ENCODE measurements around the gene TMEM134. TPM values are rescaled to one million over a fixed set of nuclear protein-coding genes. Genes with fewer than 3 reads are reported as not detected.

TMEM134 gene
- total and polyA plus RNA-seq, 10 of the 15 experiments (the other 5 are each of a cell fraction or from before 2014, with no cell fraction given): 1.6 to 93.8 (median 27.8) TPM

- TF ChIP-seq NFYB (IDR thresholded peaks at IDR 0.05; ENCODE audit: insufficient read depth, low read depth, low read length): no peak
- peak; percentile 99 for TF ChIP-seq BCL3 (IDR thresholded peaks at IDR 0.05; ENCODE audit: borderline replicate concordance, insufficient read depth, low read depth, low read length, poor library complexity, severe bottlenecking)
- peak; percentile 87 for TF ChIP-seq PAX5 (IDR thresholded peaks at IDR 0.05; ENCODE audit: borderline replicate concordance, low read depth, low read length)
- 0 out of 2 replicates have a peak, but pooled peaks have one; percentile 3 for TF ChIP-seq RAD21 (IDR thresholded peaks at IDR 0.05; ENCODE audit: insufficient read depth, low read depth, low read length)
- no peak for TF ChIP-seq MYC (IDR thresholded peaks at IDR 0.05; ENCODE audit: insufficient read depth, insufficient read length, insufficient replicate concordance, low read length, severe bottlenecking)
- TF ChIP-seq CHD1 (IDR thresholded peaks at IDR 0.05; ENCODE audit: low read depth, low read length): no peak
- TF ChIP-seq FOS (IDR thresholded peaks at IDR 0.05; ENCODE audit: borderline replicate concordance, extremely low read depth, insufficient read length): no peak
- TF ChIP-seq ZNF622 (IDR thresholded peaks at IDR 0.05): no peak
- TF ChIP-seq EZH2 (IDR thresholded peaks at IDR 0.05; ENCODE audit: borderline replicate concordance, control insufficient read depth, low read depth, low read length): no peak
- TF ChIP-seq KAT2A (conservative IDR thresholded peaks at IDR 0.05; ENCODE audit: control insufficient read depth, low read depth, low read length): no peak
- TF ChIP-seq KLF5 (IDR thresholded peaks at IDR 0.05; ENCODE audit: partially characterized antibody): no peak
- TF ChIP-seq RFX5 (IDR thresholded peaks at IDR 0.05; ENCODE audit: low read depth, low read length): peak; percentile 14; the same call in 1 of the 2 replicates
- no peak for TF ChIP-seq NRF1 (conservative IDR thresholded peaks at IDR 0.05; ENCODE audit: low read depth, low read length)
- 0 out of 2 replicates have a peak, but pooled peaks have one; percentile 86 for TF ChIP-seq TARDBP (IDR thresholded peaks at IDR 0.05; ENCODE audit: borderline replicate concordance)
- peak; percentile 60; the same call in 1 of the 2 replicates for TF ChIP-seq NKRF (conservative IDR thresholded peaks at IDR 0.05)
- TF ChIP-seq IKZF1 (conservative IDR thresholded peaks at IDR 0.05): peak; percentile 98
- TF ChIP-seq ZNF687 (IDR thresholded peaks at IDR 0.05): peak; percentile 99
- peak; percentile 65 for TF ChIP-seq CHD2 (IDR thresholded peaks at IDR 0.05; ENCODE audit: borderline replicate concordance, low read depth, low read length)
- TF ChIP-seq NBN (IDR thresholded peaks at IDR 0.05): peak; percentile 89
- TF ChIP-seq FOXK2 (IDR thresholded peaks at IDR 0.05): no peak
- peak; percentile 64; the same call in 1 of the 2 replicates for TF ChIP-seq LARP7 (IDR thresholded peaks at IDR 0.05)
- TF ChIP-seq KDM1A (IDR thresholded peaks at IDR 0.05; ENCODE audit: borderline replicate concordance): no peak
- no peak for TF ChIP-seq SUPT20H (IDR thresholded peaks at IDR 0.05; ENCODE audit: borderline replicate concordance, control insufficient read depth, low read depth, low read length)
- peak; percentile 100 for TF ChIP-seq DPF2 (IDR thresholded peaks at IDR 0.05)
These were observed 17.6 kb upstream of the TMEM134 start (continued) for GRCh38 chr11:67486481-67487195.

Data from GM12878 (cell line).